HG02610 (cell line): ENCODE results near the gene VMAC.

ENCODE experiments used
- ATAC-seq: cut with Tn5 transposase; IDR thresholded peaks from one replicate; pipeline ENCODE4 v1.9.1; 2021; ENCODE audit warnings: mild to moderate bottlenecking, moderate library complexity; ENCODE audit not compliant: unreplicated experiment

VMAC gene

DNA sequence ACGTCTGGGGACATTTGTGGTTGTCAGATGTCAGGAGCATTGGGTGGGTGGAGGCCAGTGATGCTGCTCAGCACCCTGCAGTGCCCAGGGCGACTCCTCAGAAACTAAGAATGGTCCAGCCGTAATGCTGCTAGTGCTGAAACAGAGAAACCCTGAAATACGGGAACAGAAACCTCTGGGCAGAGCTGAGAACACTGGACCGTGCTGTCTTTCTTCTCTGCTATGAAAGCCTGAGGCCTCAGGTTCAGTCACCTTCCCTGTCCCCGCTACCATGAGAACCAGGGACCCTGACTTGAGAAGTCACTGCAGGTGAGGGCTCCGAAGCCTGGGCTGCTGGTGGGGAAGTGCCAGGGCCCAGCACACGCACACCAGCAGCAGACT lies 22.8 kb downstream of the VMAC start:
- ATAC-seq = peak; percentile 67

DNA sequence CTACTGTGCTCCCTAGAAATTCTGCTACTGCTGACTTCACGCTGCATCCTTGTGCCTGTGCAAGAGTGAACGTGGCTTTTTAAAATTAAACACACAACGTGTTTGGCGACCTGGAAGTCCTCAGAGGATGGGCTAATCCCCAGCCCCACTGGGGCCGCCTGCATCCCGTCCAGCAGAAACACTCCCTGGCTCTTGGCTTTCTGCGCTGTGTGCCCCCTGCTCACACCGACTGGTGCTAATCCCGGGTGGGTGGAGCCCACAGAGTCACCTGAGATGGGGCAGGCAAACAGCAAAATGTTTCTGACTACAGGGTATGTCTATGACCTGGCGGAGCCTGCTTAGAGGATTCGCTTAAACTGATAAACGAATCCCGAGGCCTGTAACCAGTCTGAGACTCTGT lies 24.5 kb downstream of the VMAC start:
- ATAC-seq = no peak

DNA sequence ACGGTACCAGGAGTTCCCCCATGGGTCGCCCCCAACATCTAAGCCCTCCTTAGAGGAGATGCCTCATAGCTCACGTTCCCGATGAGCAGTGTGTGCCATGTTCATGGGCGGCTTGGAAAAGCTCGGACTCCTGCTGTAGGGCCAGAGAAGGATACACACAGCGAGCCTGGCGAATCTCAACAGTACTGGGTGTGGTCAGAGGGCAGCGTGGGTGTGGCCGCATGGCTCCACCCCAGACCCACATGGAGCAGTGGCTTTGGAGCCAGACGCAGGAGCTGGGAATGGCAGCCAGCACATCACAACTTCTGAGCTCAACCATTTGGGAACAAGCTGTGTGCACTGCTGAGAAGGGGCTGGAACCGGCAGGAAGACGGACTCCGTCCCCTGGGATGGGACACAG lies 25.0 kb downstream of the VMAC start:
- no peak for ATAC-seq

DNA sequence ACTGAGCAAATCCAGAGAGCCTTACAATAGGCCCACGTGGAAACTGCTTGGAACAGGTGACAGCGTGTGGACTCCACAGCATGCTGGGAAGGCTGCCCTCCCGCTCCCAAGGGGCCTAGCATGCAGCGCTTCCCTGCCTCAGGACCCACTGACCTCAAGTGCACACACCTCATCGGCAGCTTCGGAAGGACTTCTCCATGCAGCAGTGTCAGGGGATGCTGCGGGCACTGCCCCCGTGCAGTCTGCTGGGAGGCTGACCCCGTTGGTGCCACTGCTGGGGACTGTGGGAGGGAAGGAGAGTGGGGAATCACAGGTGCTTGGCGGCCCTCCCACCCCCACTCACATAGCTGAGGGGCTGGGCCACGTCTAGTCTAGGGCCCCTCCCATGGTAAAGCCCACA lies 26.6 kb downstream of the VMAC start:
- ATAC-seq = no peak

DNA sequence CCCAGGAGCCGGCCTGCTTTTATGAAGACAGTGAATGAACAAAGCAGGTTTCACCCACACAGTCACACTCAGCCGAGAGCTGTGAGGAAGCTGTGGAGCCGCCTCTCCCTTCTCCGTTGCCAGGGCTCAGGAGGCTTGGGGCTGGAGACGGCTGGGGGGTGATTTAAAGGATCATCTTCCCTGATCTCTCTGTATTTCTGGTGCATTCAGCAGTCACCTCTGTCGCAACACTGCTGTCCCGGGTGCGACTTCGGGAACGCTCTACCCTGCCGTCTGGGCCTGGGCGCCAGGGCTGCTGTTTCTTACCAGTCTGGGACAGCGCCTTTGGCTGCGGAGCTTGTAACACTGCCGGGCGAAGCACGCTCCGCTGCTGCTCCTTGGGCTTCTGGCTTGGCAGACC lies 27.5 kb downstream of the VMAC start:
- no peak for ATAC-seq

DNA sequence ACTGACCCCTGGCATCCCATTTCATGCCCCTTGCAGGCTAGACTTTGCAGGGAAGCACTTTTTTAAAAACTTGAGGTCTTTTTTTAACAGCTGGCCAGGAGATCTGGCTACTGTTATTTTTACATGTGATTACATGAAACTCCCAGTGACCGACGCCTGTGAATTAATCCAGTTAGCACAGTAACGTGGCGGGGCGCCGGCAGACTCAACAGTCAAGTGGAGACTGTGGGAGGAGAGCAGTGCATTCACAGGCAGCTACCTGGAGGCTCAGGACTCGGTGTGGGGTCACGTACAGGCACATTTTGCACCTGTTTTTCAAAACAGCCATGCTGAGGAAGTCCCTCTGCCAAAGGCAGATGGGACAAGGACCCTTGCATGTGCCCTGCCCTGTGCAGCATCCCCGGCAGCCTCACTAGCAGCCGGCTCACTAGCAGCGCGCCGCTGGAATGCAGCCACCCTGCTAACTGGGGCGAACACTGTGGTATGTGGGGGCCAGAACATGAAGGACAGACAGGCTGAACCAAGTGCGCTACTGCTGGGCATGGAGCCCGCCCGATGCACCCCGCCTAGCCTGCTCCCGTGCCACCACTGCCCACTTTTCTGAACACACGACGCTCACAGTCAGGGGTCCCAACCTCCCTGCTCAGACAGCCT lies 28.1 kb downstream of the VMAC start:
- ATAC-seq = no peak

DNA sequence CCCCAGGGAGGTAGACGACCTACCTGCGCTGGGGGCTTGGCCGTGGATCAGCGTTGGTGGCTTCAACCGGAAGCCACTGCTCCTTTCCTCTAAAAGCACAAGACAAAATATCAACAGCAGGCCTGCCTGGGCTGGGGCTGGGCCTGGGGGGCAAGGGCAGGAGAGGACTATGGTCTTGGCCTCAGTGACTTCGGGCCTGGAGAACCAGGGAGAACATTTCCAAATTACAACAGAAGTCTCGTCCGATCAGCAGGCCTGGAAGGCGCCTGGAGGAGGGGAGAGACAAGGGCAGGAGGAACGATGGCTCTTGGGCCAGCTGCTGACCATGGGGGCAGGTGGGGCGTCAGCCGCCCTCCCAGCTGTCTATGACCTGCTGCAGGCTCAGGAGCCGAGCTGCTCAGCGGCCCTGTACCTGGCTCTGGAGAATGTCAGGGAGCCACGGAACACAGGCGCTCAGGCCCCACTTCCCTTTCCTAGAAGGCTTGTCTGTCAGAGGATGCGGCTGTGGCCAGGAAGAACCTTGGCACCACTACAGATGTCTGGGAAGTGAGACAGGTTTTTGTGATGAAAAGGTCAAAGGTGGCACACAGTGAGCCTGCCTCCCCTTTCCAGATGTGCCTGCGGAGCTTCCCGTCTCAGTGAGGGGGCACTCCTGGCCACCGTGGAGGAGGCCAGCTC lies 28.9 kb downstream of the VMAC start:
- ATAC-seq = no peak

DNA sequence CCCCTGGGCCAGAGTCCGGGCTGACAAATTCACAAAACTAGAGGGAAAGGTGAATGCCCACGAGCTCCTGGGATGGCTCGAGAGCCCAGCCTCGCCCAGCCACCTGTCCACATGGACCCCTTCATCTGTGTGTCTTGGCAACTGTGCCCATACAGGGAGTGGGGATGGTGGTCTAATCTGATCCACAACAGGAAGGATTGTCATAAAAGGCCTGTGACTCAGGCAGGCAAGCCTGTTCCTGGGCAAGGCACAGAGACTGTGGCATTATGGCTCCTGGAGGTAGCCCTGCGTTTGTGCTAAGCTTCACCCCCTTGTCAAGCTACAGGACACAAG lies 29.4 kb downstream of the VMAC start:
- no peak for ATAC-seq

DNA sequence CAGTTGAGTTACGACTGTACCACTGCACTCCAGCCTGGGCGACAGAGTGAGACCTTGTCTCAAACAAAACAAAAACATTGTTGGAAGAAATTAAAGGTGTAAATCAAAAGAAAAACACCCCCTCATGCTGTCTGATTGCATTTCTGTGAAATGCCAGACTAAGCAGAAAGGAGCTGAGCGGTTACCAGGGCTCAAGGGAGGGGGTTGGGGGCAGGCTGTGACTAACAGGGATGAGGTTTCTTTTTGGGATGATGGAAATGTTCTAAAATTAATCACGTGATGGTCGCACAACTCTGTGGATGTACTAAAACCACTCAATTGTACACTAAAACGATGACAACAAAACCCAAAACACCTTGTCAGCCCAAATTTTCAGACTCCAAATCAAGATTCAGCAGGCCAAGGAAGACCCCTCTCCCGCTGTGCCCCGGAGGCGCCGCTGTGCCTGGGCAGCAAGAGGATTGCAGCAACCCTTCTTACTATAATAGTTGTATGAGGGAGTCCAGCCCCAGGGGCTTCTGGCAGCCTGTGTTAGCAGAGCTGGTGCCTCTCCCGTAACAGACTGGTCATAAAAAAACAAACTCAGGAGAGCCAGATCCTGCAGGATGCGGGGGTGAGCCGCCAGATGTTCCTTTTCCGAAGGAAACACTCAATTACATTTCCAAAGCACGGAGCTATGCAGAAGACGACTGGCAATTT lies 30.3 kb downstream of the VMAC start:
- ATAC-seq = no peak

DNA sequence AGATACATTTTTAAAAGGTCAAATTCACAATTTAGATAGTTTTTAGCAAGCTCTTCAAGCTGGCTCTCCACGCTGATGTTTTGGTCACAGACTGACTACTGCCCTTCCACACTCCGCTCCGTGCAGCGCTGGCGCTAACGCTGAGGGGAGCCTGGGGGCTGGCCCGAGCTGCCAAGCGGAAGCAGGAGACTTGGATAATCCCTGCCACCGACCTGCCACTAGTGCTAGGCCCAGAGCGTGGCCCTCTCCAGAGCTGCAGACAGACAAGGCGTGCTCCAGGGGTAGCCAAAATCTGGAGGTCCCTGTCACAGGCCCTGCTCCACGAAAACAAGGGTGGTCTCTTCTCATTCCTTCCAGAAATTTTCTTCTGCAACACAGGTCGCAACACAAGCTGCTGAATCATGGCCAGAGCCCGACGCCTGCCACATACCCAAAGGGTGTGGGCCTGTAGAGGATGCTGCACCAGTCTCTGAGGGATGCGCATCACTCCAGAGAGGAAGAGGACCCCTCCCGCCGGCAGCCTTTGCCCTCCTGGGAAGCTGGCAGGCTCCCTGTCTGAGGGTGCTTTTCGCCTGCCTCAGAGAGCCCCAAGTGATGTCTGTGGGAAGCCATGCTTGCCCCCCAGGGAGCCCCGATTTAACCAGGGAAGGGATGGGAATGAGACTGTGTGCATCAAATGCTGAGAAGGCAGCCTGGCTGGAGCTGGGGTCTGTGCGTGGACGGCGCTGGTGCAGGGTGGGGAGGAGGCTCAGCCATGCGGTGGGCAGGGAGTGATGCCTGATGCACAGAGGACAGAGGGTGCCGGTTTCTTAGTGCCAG lies 31.0 kb downstream of the VMAC start:
- ATAC-seq = no peak

DNA sequence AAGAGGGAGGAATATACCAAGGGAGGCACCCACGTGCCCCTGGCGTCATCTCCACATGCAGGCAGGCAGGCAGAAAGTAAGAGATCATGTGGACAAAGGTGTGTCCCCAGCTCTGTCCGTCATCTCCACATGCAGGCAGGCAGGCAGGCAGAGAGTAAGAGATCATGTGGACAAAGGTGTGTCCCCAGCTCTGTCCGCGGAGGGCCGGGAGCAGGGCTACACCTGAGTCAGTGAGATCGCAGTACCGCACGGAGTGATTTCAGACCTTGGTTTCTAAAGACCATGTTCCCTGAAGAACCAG lies 31.6 kb downstream of the VMAC start:
- no peak for ATAC-seq

DNA sequence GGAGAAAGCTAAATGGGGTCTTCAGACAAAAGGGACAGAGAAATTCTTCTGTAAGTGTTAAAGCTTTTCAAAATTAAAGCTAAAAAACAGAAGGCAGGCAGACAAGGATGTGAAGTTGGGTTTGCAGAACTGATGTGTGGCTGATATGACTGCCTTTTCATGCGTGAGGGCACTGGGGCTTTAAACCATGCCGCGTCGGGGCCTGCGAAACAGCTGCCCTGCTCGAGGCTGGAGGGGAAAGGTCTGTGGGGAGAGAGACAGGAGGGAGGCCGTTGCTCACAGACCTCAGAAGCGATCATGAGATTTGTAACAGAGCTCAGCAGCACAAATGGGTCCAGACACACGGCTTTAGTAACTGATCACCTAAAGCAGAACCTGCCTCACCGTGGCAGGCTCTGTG lies 32.9 kb downstream of the VMAC start:
- ATAC-seq = no peak

DNA sequence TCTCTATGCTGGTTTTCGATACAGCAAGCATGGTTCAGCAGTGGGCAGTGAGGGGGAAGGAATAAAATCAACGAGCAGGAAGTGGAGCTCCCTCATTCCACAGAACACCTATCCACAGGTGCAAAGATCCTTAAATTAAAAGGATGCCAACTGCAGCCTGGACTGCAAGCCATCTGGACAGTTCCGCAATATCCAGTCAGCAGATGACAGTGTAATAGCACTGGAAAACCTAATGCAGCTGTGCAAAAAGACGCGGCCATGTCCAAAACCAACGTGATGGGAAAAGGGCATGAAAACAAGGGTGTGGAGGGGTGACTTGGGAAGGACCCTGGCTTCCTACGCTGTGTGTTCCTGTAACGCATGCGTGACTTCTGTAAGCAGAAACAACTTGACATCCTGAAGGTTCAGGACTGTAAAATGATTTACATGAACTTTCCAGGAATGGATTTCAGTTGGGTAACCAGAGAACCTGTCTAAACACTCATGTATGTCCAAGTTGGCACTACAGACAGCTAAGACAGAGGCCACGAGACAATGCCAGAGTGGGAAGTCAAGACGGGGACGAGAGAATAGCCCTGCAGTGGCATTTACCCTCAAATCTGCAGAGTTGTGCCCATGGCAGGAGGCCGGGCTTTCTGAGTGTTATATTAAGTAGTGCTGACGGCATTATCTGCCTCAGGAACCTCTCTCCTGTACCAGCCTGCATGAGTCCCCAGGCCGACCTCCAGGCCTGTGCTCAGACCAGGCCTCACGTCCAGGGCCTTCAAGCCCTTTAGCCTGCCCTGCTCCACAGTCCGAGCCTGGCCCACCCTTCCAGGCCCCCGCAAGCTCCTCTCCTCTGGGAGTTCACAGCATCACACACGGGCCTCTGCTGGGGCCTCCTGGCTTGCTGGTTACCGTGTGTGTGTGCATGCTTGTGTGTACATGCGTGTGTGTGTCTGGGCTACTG lies 35.9 kb downstream of the VMAC start:
- ATAC-seq = no peak

DNA sequence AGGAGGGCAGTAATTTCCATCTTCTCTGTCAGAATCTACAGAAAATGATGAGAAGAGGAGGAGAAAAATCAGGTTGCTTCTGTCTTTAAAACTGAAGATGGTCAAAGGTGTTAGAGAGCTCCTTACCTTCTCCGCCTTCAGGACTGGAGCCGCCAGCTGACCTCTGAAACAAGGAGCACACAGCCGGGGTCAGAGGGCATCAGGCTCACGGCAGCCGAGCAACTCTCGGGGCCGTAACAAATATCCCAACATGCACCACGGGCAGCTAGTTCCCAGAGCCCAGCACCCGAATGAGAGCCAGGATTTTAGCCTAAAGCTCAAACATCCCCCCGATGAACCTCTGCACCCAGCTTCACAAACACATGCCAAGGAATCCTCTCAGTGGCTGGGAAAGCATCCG lies 37.0 kb downstream of the VMAC start:
- ATAC-seq = no peak

DNA sequence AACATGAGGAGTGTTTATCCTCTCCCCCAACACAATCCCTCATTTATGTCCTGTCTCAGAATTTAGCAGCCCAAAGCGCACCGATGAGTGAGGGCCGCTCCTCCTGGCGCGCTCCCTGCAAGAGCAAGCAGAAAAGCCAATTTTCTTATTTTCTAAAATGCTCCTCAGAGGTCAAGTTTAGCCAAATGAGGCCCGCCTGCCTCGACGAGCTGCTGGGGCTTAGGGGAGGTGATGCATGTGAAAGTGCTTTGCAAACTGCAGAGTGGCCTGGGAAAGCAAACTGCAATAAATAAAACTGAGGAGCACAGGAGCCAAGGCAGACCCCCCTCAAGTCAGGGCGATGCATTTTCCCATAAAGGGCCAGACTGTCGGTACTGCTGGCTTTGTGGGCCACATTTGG lies 38.4 kb downstream of the VMAC start:
- no peak for ATAC-seq

DNA sequence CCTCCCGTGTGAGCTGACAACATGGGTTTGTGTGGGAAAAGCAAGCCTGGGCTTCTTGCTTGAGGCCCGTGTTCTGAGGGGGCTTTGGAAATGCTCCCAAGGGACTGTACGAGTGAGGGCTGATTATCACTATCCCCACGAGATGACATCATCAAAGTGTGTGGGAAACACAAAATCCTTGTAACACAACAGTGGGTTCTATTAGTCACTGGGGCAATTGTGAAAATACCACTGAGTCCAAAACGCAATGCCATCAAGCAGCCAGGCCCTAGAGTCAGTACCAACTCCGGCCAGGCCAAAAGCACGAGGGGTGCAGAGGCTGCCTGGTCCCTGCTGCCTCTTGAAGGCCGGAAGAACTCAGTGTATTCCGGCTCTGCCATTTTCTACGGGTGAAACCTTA lies 39.0 kb downstream of the VMAC start:
- no peak for ATAC-seq

DNA sequence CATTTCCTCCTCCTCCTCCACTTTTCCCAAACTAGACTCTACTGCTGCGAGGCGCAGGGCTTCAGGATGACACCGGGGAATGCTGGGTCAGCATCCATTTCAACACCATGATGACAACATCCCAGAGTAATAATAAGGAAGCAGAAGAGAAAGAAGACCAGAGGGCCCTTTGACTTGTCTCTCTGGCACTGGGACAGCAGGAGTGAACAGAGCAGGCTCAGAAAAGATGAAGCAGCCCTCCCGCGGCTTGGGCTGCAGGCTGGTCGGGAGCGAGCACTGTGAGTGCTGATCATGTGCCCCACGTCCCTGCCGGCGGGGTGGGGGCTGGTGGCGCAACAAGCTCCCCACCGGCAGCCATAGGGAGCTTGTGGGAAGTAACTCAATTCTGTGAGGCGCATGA lies 42.8 kb downstream of the VMAC start:
- no peak for ATAC-seq

DNA sequence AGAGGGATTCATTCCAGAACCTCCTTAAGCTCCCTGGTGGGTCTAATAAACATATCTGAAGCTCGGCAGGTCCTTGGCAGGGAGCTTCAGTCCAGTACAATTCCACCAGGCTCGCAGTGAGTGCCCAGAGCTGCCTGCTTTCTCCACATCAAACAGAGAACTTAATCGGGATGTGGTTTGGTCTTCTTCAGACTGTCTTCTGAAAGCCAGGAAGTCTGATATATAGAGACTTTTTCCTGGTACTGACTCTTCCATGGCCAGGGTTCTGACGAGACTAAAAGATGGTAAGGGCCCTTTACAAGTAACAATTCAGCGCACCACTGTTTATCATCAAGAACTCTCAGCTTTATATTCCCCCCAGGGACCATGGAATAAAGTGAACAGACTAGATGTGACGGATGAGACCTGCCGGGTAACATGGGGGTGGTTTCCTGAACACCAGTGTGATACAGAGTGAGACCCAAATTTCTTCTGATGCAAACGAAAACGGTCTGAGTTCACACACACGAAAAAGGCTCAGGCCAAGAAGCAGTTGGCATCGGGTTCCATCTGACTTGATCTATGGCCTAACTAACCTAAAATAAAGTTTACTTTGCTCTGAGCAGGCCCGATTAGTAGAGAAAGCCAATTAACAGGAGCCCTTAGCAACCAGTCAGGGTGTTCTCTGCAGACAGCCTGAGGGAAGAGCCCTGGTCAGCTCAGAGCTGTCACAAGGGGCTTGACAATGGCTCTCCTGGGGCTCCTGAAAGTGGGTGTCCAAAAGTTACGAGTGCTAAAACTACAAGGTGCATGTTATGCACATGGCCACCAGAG lies 44.3 kb downstream of the VMAC start:
- no peak for ATAC-seq

DNA sequence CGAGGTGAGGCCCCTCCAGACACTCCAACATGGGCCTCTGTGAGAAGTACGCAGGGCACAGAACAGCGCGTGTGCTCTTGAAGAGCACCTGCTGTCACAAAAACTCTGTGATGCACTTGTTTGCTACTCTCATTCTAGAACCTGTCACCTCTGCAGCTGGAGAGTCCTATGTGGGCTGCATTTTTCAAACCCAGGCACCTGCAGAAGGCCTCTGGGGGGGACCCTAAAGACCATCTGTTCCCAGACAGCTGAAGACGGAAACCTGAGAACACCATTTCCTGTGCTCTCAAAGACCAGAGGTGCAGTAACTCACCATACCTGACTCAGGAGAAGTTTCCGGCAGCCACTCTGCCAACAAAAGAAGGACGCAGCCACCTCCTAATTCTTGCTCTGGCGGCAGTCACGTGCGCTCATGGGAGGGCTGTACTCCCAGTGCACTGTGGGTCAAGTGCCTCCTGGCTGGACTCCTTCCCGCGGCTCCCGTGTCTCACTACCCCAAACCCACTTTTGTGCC lies 45.2 kb downstream of the VMAC start:
- ATAC-seq = no peak

DNA sequence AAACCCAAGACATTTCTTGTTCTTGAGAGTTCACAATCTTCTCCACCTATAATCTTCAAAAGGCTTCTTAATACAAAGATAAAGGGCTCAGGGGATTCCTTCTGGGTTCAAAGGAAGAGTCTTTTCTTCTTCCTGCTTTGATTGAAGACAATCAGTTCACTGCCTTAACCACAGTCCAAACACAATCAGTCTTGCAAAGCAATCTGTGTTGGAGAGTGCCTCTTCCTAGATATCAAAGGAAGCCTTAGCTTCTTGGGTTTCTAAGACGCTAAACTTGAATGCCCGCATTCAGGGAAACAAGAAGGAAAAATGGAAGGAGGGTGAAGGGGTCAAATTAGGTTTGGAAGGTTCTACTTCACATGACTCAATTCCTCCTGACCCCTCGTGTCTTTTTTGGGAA lies 46.1 kb downstream of the VMAC start:
- no peak for ATAC-seq
